Measurements from ENCODE around the gene NLRP6.
"Not testable (repeated sequence)": the region's sequence is repeated elsewhere in the genome, so short reads cannot be mapped to it uniquely, and the experiment has no call there.

GRCh38 chr11:238346-238745 is 39.9 kb upstream of the NLRP6 start:
- not testable (repeated sequence) for TF ChIP-seq SP1 (IDR thresholded peaks at IDR 0.05); TARDBP (IDR thresholded peaks at IDR 0.05); FOXM1 (IDR thresholded peaks at IDR 0.05; ENCODE audit: borderline replicate concordance); PKNOX1 (IDR thresholded peaks at IDR 0.05); FOXA1 (IDR thresholded peaks at IDR 0.05); SUZ12 (IDR thresholded peaks at IDR 0.05); NFRKB (IDR thresholded peaks at IDR 0.05); BHLHE40 (IDR thresholded peaks at IDR 0.05; ENCODE audit: borderline replicate concordance); ARNT (IDR thresholded peaks at IDR 0.05); FOXK2 (IDR thresholded peaks at IDR 0.05); ZNF384 (IDR thresholded peaks at IDR 0.05); L3MBTL2 (conservative IDR thresholded peaks at IDR 0.05); CTBP1 (IDR thresholded peaks at IDR 0.05; ENCODE audit: borderline replicate concordance)

All from HEK293T (cell line).